GM13977 (cell line): Measurements from ENCODE around the gene GLS.

Source experiments
- DNase-seq: peaks from one replicate; pipeline ENCODE4 v3.0.0; 2012; ENCODE audit warnings: low spot score
- CTCF ChIP-seq: IDR thresholded peaks from 2 replicates; pipeline ENCODE4 v1.5.1; 2012; ENCODE audit warnings: mild to moderate bottlenecking, control low read depth; ENCODE audit not compliant: insufficient read depth; ENCODE audit errors: extremely low read depth, missing control alignments
- in situ Hi-C: fragments of 300-500 bp; cut with MboI; formaldehyde crosslinking; loops from one replicate; pipeline ENCODE4 v1.12.0; 2022; ENCODE audit warnings: low sequenced_read_pairs, low pct_unique_long_range_greater_than_20kb, mixed read lengths, inconsistent platforms; ENCODE audit not compliant: unreplicated experiment

The GLS gene

GRCh38 chr2:190893157-190893556, 12.5 kb downstream of the GLS start:
- no peak for DNase-seq
- in situ Hi-C loops = no loop called here
- no peak for TF ChIP-seq CTCF

- in situ Hi-C loops = no loop called here
- no peak for DNase-seq
- TF ChIP-seq CTCF = no peak
These were observed 15.9 kb downstream of the GLS start for GRCh38 chr2:190896477-190896876.

- TF ChIP-seq CTCF = no peak
- no peak for DNase-seq
- in situ Hi-C loops = no loop called here
These were observed 23.3 kb downstream of the GLS start for GRCh38 chr2:190903693-190904450.

GRCh38 chr2:190904640-190905261, 24.1 kb downstream of the GLS start:
- no peak for DNase-seq
- in situ Hi-C loops = no loop called here
- no peak for TF ChIP-seq CTCF

- no peak for TF ChIP-seq CTCF
- in situ Hi-C loops = no loop called here
- no peak for DNase-seq
These were observed 27.9 kb downstream of the GLS start for GRCh38 chr2:190908532-190908931.

GRCh38 chr2:190909680-190910079, 29.1 kb downstream of the GLS start:
- no peak for DNase-seq
- in situ Hi-C loops = no loop called here
- no peak for TF ChIP-seq CTCF
